Measurements from ENCODE around the gene DDTL. TPM values are rescaled to one million over a fixed set of nuclear protein-coding genes. Genes with fewer than 3 reads are reported as not detected.
"Not testable (repeated sequence)": the region's sequence is repeated elsewhere in the genome, so short reads cannot be mapped to it uniquely, and the experiment has no call there.

The DDTL gene
- total RNA-seq, 1 experiment from 2014 or later = 2.5 TPM

DNA sequence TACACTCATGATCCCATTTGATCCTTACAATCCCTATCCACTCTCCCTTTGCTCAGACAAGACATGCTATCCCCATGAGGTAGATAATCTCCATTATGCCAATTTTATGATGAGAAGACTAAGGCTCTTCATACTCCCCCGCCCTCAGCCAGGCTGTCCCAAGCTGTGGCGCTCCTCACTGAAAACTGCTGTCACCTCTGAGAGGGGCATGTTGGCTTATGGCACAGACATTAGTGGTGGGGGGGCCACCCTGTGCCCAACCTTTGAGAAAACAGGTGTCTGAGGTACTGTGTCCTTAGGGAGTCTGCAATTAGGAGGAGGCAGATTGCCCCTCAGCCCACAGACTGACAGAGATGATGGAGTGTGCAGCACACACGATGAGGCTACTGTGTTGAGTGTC is 2.4 kb downstream of the DDTL start:
- Mint-ChIP-seq H3K36me3 (ENCODE audit: insufficient read depth, unreplicated experiment) (peaks cover 20% of the 10 kb centered on the region), H3K27ac (ENCODE audit: low read depth, unreplicated experiment) (no peak overlapping the region), H3K4me1 (ENCODE audit: insufficient read depth, unreplicated experiment) (peaks cover 16% of the 10 kb centered on the region), H3K9me3 (ENCODE audit: unreplicated experiment) (no peaks in the 10 kb centered on the region), H3K27me3 (ENCODE audit: insufficient read depth, unreplicated experiment) (no peaks in the 10 kb centered on the region), H3K4me3 (ENCODE audit: unreplicated experiment) (no peak overlapping the region)
- POLR2A ChIA-PET = no interaction called here
- intact Hi-C loops (cut with micrococcal nuclease) = no loop called here
- TF ChIP-seq, protein P1, sequence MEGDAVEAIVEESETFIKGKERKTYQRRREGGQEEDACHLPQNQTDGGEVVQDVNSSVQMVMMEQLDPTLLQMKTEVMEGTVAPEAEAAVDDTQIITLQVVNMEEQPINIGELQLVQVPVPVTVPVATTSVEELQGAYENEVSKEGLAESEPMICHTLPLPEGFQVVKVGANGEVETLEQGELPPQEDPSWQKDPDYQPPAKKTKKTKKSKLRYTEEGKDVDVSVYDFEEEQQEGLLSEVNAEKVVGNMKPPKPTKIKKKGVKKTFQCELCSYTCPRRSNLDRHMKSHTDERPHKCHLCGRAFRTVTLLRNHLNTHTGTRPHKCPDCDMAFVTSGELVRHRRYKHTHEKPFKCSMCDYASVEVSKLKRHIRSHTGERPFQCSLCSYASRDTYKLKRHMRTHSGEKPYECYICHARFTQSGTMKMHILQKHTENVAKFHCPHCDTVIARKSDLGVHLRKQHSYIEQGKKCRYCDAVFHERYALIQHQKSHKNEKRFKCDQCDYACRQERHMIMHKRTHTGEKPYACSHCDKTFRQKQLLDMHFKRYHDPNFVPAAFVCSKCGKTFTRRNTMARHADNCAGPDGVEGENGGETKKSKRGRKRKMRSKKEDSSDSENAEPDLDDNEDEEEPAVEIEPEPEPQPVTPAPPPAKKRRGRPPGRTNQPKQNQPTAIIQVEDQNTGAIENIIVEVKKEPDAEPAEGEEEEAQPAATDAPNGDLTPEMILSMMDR (IDR thresholded peaks at IDR 0.05; ENCODE audit: unreplicated experiment) = no peak
- CTCF ChIA-PET = no interaction called here
- BruUV-seq (replicated peaks) = no TSS peak
- DNase-seq (ENCODE audit: unreplicated experiment) = no peak

- Mint-ChIP-seq H3K4me3 (ENCODE audit: unreplicated experiment) (peak overlapping the region; percentile 2), H3K27me3 (ENCODE audit: insufficient read depth, unreplicated experiment) (no peaks in the 10 kb centered on the region), H3K27ac (ENCODE audit: low read depth, unreplicated experiment) (peak overlapping the region; percentile 5), H3K9me3 (ENCODE audit: unreplicated experiment) (no peaks in the 10 kb centered on the region), H3K4me1 (ENCODE audit: insufficient read depth, unreplicated experiment) (peaks cover 16% of the 10 kb centered on the region), H3K36me3 (ENCODE audit: insufficient read depth, unreplicated experiment) (peaks cover 20% of the 10 kb centered on the region)
- intact Hi-C loops (cut with micrococcal nuclease) = no loop called here
- TSS peak; percentile 2 for BruUV-seq (replicated peaks)
- ChIA-PET CTCF (no interaction called here), POLR2A (no interaction called here)
- no peak for DNase-seq (ENCODE audit: unreplicated experiment)
- TF ChIP-seq, protein P1 (IDR thresholded peaks at IDR 0.05; ENCODE audit: unreplicated experiment) = no peak
These were observed 3.5 kb downstream of the DDTL start for GRCh38 chr22:23970201-23970641.

- Mint-ChIP-seq H3K4me1 (ENCODE audit: insufficient read depth, unreplicated experiment) (peaks cover 16% of the 10 kb centered on the region), H3K36me3 (ENCODE audit: insufficient read depth, unreplicated experiment) (peaks cover 20% of the 10 kb centered on the region), H3K4me3 (ENCODE audit: unreplicated experiment) (peak overlapping the region; percentile 2), H3K9me3 (ENCODE audit: unreplicated experiment) (no peaks in the 10 kb centered on the region), H3K27ac (ENCODE audit: low read depth, unreplicated experiment) (no peak overlapping the region), H3K27me3 (ENCODE audit: insufficient read depth, unreplicated experiment) (no peaks in the 10 kb centered on the region)
- intact Hi-C loops (cut with micrococcal nuclease) = no loop called here
- POLR2A ChIA-PET = interaction anchor here (0.7 to 1.5 kb wide), 2 partner anchors 77 to 344 kb away, joined by 3 to 8 read pairs; partner anchors contain the start of gene MIF
- TF ChIP-seq, protein P1 (IDR thresholded peaks at IDR 0.05; ENCODE audit: unreplicated experiment) = no peak
- no peak for DNase-seq (ENCODE audit: unreplicated experiment)
- CTCF ChIA-PET = no interaction called here
- no TSS peak for BruUV-seq (replicated peaks)
These were observed 4.3 kb downstream of the DDTL start for GRCh38 chr22:23970816-23971486.

DNA sequence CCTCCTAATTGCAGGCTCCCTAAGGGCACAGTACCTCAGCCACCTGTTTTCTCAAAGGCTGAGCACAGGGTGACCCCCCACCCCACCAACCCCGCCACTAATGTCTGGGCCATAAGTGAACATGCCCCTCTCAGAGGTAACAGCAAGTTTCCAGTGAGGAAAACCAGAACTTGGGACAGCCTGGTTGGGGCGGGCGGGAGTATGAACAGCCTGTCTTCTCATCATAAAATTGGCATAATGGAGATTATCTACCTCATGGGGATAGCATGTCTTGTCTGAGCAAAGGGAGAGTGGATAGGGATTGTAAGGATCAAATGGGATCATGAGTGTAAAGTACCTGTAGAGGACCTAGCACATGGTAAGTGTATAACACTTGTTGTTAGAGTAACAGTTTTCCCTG is 5.2 kb downstream of the DDTL start:
- H3K4me3 Mint-ChIP-seq (ENCODE audit: unreplicated experiment) = peak overlapping the region; percentile 46
- H3K27me3 Mint-ChIP-seq (ENCODE audit: insufficient read depth, unreplicated experiment); BruUV-seq (replicated peaks); H3K9me3 Mint-ChIP-seq (ENCODE audit: unreplicated experiment); H3K27ac Mint-ChIP-seq (ENCODE audit: low read depth, unreplicated experiment); CTCF ChIA-PET; intact Hi-C loops (cut with micrococcal nuclease); DNase-seq (ENCODE audit: unreplicated experiment): not testable (repeated sequence)
- POLR2A ChIA-PET = interaction anchor here (1.5 kb wide), 1 partner anchor 78 kb away, joined by 8 read pairs; the partner anchor contains the start of gene MIF
- peaks cover 20% of the 10 kb centered on the region for H3K36me3 Mint-ChIP-seq (ENCODE audit: insufficient read depth, unreplicated experiment)
- H3K4me1 Mint-ChIP-seq (ENCODE audit: insufficient read depth, unreplicated experiment) = peaks cover 16% of the 10 kb centered on the region

- Mint-ChIP-seq H3K4me1 (ENCODE audit: insufficient read depth, unreplicated experiment) (peaks cover 11% of the 10 kb centered on the region), H3K36me3 (ENCODE audit: insufficient read depth, unreplicated experiment) (peaks cover 19% of the 10 kb centered on the region)
- H3K27ac Mint-ChIP-seq (ENCODE audit: low read depth, unreplicated experiment); H3K4me3 Mint-ChIP-seq (ENCODE audit: unreplicated experiment); H3K9me3 Mint-ChIP-seq (ENCODE audit: unreplicated experiment); BruUV-seq (replicated peaks); DNase-seq (ENCODE audit: unreplicated experiment); intact Hi-C loops (cut with micrococcal nuclease); POLR2A ChIA-PET; H3K27me3 Mint-ChIP-seq (ENCODE audit: insufficient read depth, unreplicated experiment); CTCF ChIA-PET: not testable (repeated sequence)
These were observed 7.7 kb downstream of the DDTL start, which contains the start of gene DDT for GRCh38 chr22:23974345-23974744. TSS of gene DDT (minus strand) at chr22:23974441. CDS start at chr22:23974414, 27 bp downstream.

DNA sequence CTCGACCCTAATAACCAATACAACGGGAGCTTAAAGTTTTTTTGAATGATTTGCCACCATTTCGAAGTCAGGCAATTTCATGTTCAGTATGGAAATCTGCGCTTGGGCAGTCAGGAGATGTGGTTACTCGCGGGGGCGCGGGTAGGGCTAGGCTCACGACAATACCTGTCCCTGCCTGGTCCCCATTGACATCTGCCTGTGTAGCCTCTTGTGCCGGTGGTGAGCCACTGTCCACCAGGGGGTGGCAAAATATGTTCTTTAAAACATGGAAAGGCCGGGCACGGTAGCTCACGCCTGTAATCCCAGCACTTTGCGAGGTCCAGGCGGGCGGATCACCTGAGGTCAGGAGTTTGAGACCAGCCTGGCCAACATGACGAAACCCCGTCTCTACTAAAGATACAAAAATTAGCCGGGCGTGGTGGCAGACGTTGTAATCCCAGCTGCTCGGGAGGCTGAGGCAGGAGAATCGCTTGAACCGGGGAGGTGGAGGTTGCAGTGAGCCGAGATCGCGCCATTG is 8.2 kb downstream of the DDTL start:
- TSS peak; percentile 74 for BruUV-seq (replicated peaks)
- H3K27ac Mint-ChIP-seq (ENCODE audit: low read depth, unreplicated experiment); DNase-seq (ENCODE audit: unreplicated experiment); H3K27me3 Mint-ChIP-seq (ENCODE audit: insufficient read depth, unreplicated experiment); CTCF ChIA-PET; H3K9me3 Mint-ChIP-seq (ENCODE audit: unreplicated experiment); H3K4me1 Mint-ChIP-seq (ENCODE audit: insufficient read depth, unreplicated experiment); POLR2A ChIA-PET; H3K4me3 Mint-ChIP-seq (ENCODE audit: unreplicated experiment); intact Hi-C loops (cut with micrococcal nuclease): not testable (repeated sequence)
- H3K36me3 Mint-ChIP-seq (ENCODE audit: insufficient read depth, unreplicated experiment) = peaks cover 13% of the 10 kb centered on the region

- intact Hi-C loops (cut with micrococcal nuclease); POLR2A ChIA-PET; H3K27me3 Mint-ChIP-seq (ENCODE audit: insufficient read depth, unreplicated experiment); BruUV-seq (replicated peaks); DNase-seq (ENCODE audit: unreplicated experiment); H3K27ac Mint-ChIP-seq (ENCODE audit: low read depth, unreplicated experiment); H3K4me3 Mint-ChIP-seq (ENCODE audit: unreplicated experiment); H3K9me3 Mint-ChIP-seq (ENCODE audit: unreplicated experiment); CTCF ChIA-PET; H3K36me3 Mint-ChIP-seq (ENCODE audit: insufficient read depth, unreplicated experiment); H3K4me1 Mint-ChIP-seq (ENCODE audit: insufficient read depth, unreplicated experiment): not testable (repeated sequence)
These were observed 10.6 kb downstream of the DDTL start for GRCh38 chr22:23977304-23977703.
